Dendritic cell treated with granulocyte-macrophage colony-stimulating factor and Interleukin-4, amounts not matched to agents 40 ng/mL and 50 ng/mL, for 4 days (primary cell): Measurements from ENCODE around the gene RIPOR1.

ENCODE experiments used
- H3K27ac Mint-ChIP-seq: one replicate; pipeline ENCODE4 v1.8.0; 2022; ENCODE audit warnings: mild to moderate bottlenecking, mixed read lengths
- H3K27me3 Mint-ChIP-seq: one replicate; pipeline ENCODE4 v1.8.0; 2022; ENCODE audit warnings: mild to moderate bottlenecking, mixed read lengths
- H3K36me3 Mint-ChIP-seq: one replicate; pipeline ENCODE4 v1.8.0; 2022; ENCODE audit warnings: low read depth, mixed read lengths
- H3K4me1 Mint-ChIP-seq: one replicate; pipeline ENCODE4 v1.8.0; 2022; ENCODE audit warnings: low read depth, mixed read lengths
- H3K4me3 Mint-ChIP-seq: one replicate; pipeline ENCODE4 v1.8.0; 2022; ENCODE audit warnings: mild to moderate bottlenecking, moderate library complexity, mixed read lengths
- H3K9me3 Mint-ChIP-seq: one replicate; pipeline ENCODE4 v1.8.0; 2022; ENCODE audit warnings: mixed read lengths
- intact Hi-C: fragments of 100-400 bp; cut with micrococcal nuclease; formaldehyde crosslinking; loops from one replicate; pipeline ENCODE4 v1.15.0; 2022

Gene RIPOR1

GRCh38 chr16:67562918-67563707, 34.5 kb downstream of the RIPOR1 start:
- Mint-ChIP-seq H3K9me3 (no peaks in the 10 kb centered on the region), H3K4me3 (peak overlapping the region; percentile 87), H3K27ac (peak overlapping the region; percentile 95), H3K27me3 (no peaks in the 10 kb centered on the region), H3K4me1 (peaks cover 33% of the 10 kb centered on the region), H3K36me3 (peaks cover 7% of the 10 kb centered on the region)
- intact Hi-C loops: loop anchor here (1.0 to 2.0 kb wide), 4 partner anchors 16 to 97 kb away; partner anchors contain the start of genes ACD and PARD6A

GRCh38 chr16:67563708-67564468, 35.3 kb downstream of the RIPOR1 start:
- peak overlapping the region; percentile 87 for H3K4me3 Mint-ChIP-seq
- H3K4me1 Mint-ChIP-seq: peaks cover 39% of the 10 kb centered on the region

GRCh38 chr16:67565470-67566100, 37.0 kb downstream of the RIPOR1 start:
- Mint-ChIP-seq H3K9me3 (no peaks in the 10 kb centered on the region), H3K36me3 (peaks cover 11% of the 10 kb centered on the region), H3K27ac (no peak overlapping the region), H3K4me1 (peaks cover 33% of the 10 kb centered on the region), H3K4me3 (no peak overlapping the region), H3K27me3 (no peaks in the 10 kb centered on the region)
- intact Hi-C loops: no loop called here

More at GRCh38 chr16:67563708-67564468, 35.3 kb downstream of the RIPOR1 start:
- peaks cover 7% of the 10 kb centered on the region for H3K36me3 Mint-ChIP-seq
- no peaks in the 10 kb centered on the region for H3K27me3 Mint-ChIP-seq
- intact Hi-C loops: loop anchor here (1.0 to 2.0 kb wide), 2 partner anchors 17 to 33 kb away; no protein-coding TSS in a partner anchor
- no peaks in the 10 kb centered on the region for H3K9me3 Mint-ChIP-seq
- peak overlapping the region; percentile 95 for H3K27ac Mint-ChIP-seq

- H3K4me1 Mint-ChIP-seq: peaks cover 16% of the 10 kb centered on the region
- H3K9me3 Mint-ChIP-seq: no peaks in the 10 kb centered on the region
Measured at GRCh38 chr16:67571464-67571863, 42.8 kb downstream of the RIPOR1 start.

GRCh38 chr16:67571981-67572431, 43.4 kb downstream of the RIPOR1 start:
- H3K36me3 Mint-ChIP-seq: peaks cover 62% of the 10 kb centered on the region
- peaks cover 10% of the 10 kb centered on the region for H3K4me1 Mint-ChIP-seq
- no peaks in the 10 kb centered on the region for H3K9me3 Mint-ChIP-seq
- no peak overlapping the region for H3K27ac Mint-ChIP-seq
- intact Hi-C loops: no loop called here
- no peaks in the 10 kb centered on the region for H3K27me3 Mint-ChIP-seq
- H3K4me3 Mint-ChIP-seq: no peak overlapping the region

More at GRCh38 chr16:67571464-67571863, 42.8 kb downstream of the RIPOR1 start:
- H3K4me3 Mint-ChIP-seq: no peak overlapping the region
- H3K27me3 Mint-ChIP-seq: no peaks in the 10 kb centered on the region
- H3K36me3 Mint-ChIP-seq: peaks cover 56% of the 10 kb centered on the region
- H3K27ac Mint-ChIP-seq: no peak overlapping the region
- intact Hi-C loops: no loop called here

GRCh38 chr16:67579686-67580085, 51.1 kb downstream of the RIPOR1 start:
- Mint-ChIP-seq H3K4me1 (peaks cover 6% of the 10 kb centered on the region), H3K4me3 (no peak overlapping the region), H3K27ac (peak overlapping the region; percentile 38), H3K36me3 (peaks cover 42% of the 10 kb centered on the region), H3K9me3 (no peaks in the 10 kb centered on the region), H3K27me3 (no peaks in the 10 kb centered on the region)
- intact Hi-C loops: no loop called here

GRCh38 chr16:67580202-67580601, 51.6 kb downstream of the RIPOR1 start:
- Mint-ChIP-seq H3K4me3 (no peak overlapping the region), H3K27ac (peak overlapping the region; percentile 38), H3K4me1 (peaks cover 6% of the 10 kb centered on the region), H3K9me3 (no peaks in the 10 kb centered on the region), H3K36me3 (peaks cover 37% of the 10 kb centered on the region), H3K27me3 (no peaks in the 10 kb centered on the region)
- intact Hi-C loops: no loop called here

- Mint-ChIP-seq H3K4me3 (no peak overlapping the region), H3K27me3 (no peaks in the 10 kb centered on the region), H3K9me3 (no peaks in the 10 kb centered on the region), H3K27ac (no peak overlapping the region), H3K4me1 (no peaks in the 10 kb centered on the region), H3K36me3 (peaks cover 21% of the 10 kb centered on the region)
- intact Hi-C loops: no loop called here
Measured at GRCh38 chr16:67593288-67593687, 64.7 kb downstream of the RIPOR1 start.

- intact Hi-C loops: no loop called here
- Mint-ChIP-seq H3K9me3 (no peaks in the 10 kb centered on the region), H3K27ac (no peak overlapping the region), H3K27me3 (no peaks in the 10 kb centered on the region), H3K36me3 (peaks cover 23% of the 10 kb centered on the region), H3K4me3 (no peak overlapping the region), H3K4me1 (no peaks in the 10 kb centered on the region)
Measured at GRCh38 chr16:67593701-67594100, 65.1 kb downstream of the RIPOR1 start.

- intact Hi-C loops: no loop called here
Measured at GRCh38 chr16:67594256-67594915, 65.8 kb downstream of the RIPOR1 start.

GRCh38 chr16:67594956-67595355, 66.3 kb downstream of the RIPOR1 start:
- Mint-ChIP-seq H3K27me3 (no peaks in the 10 kb centered on the region), H3K27ac (no peak overlapping the region), H3K4me1 (peaks cover 4% of the 10 kb centered on the region), H3K9me3 (no peaks in the 10 kb centered on the region), H3K4me3 (no peak overlapping the region), H3K36me3 (peaks cover 28% of the 10 kb centered on the region)
- intact Hi-C loops: no loop called here

More at GRCh38 chr16:67594256-67594915, 65.8 kb downstream of the RIPOR1 start:
- Mint-ChIP-seq H3K27ac (no peak overlapping the region), H3K4me3 (no peak overlapping the region), H3K4me1 (no peaks in the 10 kb centered on the region), H3K36me3 (peaks cover 28% of the 10 kb centered on the region), H3K9me3 (no peaks in the 10 kb centered on the region), H3K27me3 (no peaks in the 10 kb centered on the region)
